NCI-H526 (cell line): ENCODE measurements around the gene ARHGAP40.
A peak's percentile ranks its signal among the peaks of the same experiment; 100 is the strongest.

Experiments
- DNase-seq, 2 experiments: peaks; one replicate each; lab custom pipeline; 2025; lab: John Stamatoyannopoulos, UW

ARHGAP40 gene

DNA sequence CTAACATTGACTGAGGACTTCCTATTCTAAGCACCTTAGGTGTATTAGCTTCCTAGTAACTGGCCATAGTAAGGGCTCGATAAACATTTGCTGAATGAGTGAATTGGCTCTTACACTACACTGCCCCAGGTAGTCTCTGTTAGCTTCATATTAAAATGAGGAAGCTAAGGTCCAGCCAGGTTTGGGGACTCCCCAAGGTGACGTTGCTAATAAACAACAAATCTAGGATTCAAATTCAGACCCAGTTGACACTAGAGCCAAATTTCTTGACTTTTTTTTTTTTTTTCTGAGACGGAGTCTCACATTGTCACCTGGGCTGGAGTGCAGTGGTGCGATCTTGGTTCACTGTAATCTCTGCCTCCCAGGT, 16.2 kb downstream of the ARHGAP40 start:
- no peak for DNase-seq

DNA sequence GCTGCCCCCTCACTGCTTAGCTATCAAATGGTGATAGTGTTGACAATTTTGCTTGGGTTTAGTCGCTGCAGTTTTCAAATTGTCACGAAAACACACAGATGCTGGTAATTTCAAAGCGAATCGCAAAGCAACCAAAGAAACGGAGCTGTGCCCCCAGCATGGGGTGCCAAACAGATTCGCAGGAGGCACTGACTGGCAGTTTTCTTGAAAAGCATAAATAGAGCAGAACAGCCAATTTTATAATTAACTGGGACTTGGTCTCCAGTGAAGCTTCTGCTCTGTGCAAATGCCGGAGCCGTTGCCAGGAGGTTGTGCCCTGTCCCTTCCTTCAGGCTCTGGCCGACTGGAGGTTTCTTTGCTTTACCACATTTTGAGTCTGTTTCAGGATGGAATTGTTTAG, 18.8 kb downstream of the ARHGAP40 start:
- no peak for DNase-seq

DNA sequence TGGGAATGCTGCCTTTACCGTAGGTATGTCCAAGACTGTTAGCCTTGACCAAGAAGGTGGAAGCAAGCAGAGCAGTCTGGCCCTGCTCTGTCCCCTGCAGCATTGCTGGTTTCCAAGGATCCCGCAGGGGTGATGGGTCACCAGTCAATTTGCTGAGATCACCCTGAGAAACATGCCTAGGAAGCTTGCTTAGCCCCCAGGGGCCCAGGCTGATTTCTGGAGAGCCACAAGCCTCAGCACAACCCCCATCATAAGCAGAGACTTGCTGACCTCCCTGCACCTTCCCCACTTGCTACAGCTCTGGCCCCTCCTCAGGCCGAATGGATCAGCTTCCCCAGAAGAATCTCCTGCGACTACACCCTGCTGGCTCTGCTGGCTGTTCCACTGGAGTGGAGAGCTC, 21.5 kb downstream of the ARHGAP40 start:
- DNase-seq, result no peak

DNA sequence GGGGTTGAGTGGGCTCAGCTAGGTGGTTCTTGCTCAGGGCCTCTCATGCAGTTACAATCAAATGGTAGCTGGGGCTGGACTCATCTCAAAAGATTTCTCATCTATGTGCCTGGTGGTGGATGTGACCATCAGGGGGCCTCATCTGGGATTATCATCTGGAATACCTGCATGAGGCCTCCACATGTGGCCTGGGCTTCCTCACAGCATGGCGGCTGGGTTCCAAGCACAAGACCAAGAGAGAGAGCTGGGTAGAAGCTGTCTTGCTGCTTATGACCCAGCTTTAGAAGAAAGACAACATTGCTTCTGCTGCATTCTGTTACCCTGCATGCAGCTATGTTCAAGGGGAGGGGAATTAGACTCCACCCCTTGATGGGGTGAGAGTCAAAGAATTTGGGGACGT, 22.5 kb downstream of the ARHGAP40 start:
- no peak for DNase-seq

DNA sequence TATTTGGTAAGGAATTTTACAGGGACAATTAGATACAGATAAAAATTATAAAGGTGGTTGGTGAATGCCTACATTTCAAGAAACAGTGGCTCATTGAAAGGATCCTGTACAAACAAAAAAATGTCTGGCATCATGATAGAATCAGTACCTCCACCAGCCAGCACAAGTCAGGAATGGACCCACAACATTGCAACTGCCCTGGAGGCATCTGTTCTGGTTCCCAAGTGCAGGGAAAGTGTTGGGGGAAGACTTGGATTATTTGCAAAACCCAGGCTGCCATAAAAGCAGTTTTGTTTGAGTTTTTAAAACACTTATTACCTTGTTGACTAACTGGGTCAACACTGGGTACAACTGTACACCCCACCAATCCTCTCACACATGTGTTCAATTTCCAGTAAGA, 24.3 kb downstream of the ARHGAP40 start:
- no peak for DNase-seq

DNA sequence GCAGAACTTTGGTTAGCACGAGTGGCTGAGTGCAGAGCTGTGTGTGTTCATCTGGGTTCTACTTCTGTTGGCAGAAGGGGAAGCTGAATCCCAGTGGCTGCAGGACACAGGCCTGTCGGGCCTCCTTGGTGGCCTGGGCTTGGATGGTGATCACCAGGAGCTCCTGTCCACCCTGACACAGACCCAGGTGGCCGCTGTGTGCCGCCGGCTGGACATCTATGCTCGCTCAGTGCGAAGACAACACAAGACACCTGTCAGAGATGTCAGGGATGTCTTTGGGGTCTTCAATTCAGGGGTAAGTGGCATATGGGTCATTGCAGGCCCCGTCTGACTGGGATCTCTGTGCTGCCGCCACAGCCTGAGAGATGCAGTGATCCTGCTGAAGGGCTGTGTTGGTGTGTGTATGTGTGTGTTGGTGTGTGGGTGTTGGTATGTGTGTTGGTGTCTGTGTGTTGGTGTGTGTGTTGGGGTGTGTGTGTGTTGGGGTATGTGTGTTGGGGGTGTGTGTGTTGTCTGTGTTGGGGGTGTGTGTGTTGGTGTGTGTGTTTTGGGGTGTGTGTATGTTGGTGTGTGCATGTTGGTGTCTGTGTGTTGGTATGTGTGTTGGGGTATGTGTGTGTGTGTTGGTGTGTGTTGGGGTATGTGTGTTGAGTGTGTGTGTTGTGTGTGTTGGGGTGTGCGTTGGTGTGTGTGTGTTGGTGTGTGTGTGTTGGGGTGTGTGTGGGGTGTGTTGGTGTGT, 25.5 kb downstream of the ARHGAP40 start:
- DNase-seq, result no peak

DNA sequence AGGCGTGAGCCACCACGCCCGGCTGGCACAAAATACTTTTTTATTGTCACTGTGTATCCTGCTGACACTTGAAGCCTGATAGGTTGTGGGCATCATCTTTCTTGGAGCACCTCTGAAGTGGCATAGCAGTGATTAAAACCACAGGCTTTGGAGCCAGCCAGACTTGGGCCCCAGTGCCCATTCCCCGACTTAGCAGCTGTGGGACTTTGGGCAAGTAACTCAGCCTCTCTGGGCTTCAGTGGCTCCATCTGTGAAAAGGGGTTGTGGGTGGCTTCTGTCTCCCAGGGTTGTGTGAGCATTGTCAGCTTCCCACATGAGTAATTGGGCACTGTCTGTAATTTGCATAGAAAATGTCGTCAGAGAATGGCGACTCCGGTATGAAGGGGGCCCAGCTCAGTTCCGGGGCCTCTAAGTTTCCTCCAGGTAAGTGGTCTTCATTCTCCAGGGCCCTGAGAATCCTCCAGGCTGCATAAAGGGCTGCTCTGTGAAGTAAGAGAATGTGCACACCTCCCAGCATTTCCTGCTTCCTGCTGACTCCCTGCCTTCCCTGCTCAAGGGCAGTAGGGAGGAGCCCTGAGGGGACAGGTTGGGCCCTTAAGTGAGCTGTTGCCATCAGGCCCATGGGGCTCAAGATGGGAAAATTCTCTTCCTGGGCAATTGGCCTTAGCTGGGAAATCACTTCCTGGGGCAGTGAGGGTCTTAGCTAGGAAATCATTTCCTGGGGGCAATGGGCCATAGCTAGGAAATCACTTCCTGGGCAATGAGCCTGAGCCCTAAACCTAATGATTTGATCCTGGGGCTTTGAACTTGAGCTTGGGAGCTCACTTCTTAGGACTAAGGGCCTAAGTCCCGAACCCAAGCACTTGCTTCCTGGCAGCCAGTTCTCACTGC, 27.2 kb downstream of the ARHGAP40 start:
- no peak for DNase-seq

DNA sequence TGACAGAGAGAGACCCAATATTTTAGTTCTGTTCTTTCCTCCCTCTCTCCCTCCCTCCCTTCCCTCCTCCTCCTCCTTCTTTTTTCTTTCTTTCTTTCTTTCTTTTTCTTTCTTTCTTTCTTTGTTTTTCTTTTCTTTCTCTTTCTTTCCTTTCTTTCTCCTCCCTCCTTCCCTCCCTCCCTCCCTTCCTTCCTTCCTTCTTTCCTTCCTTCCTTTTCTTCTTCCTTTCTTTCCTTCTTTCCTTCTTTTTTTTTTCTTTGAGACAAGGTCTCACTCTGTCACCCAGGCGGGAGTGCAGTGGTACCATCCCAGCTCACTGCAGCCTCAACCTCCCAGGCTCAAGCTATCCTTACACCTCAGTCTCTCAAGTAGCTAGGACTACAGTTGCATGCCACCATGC, 28.4 kb downstream of the ARHGAP40 start:
- no peak for DNase-seq

DNA sequence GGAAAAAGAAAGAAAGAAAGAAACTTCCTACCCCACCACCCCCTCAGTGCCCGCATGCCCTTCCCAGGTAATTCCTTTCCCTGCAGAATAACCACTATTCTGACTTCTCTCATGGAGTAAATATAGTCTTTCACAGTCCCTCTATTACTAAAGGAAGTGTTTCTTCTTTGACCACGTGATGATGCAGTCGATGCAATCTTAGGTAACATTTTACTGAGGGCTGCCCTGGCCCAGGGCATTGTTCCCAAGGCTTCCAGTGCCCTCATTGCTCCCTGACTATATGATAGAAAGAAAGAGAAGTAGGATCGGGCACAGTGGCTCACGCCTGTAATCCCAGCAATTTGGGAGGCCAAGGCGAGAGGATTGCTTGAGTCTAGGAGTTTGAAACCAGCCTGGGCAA, 29.1 kb downstream of the ARHGAP40 start:
- no peak for DNase-seq

DNA sequence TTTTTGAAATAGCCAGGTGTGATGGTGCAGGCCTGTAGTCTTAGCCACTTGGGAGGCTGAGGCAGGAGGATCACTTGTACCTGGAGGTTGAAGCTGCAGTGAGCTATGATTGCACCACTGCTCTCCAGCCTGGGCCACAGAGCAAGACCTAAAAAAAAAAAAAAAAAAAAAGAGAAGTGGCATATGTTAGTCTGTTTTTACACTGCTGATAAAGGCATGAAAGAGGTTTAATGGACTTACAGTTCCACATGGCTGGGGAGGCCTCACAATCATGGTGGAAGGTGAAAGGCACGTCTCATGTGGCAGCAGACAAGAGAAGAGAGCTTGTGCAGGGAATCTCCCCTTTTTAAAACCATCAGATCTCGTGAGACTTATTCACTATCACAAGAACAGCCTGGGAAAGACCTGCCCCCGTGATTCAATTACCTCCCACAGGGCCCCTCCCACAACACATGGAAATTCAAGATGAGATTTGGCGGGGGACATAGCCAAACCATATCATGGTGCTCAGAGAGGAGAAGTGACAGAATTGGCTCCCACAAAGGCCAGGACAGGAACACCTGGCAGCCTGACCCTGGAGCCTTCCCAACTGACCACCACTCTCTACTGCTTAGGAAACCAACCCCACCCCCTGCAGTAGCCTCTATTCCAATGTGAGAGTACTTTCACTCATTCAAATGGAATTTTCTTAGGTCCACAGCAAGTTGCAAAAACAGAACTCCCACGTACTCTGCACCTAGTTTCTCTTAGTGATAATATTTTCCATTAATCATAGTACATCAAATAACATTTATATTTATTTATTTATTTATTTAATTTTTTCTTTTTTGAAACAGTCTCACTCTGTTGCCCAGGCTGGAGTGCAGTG, 29.8 kb downstream of the ARHGAP40 start:
- no peak for DNase-seq

DNA sequence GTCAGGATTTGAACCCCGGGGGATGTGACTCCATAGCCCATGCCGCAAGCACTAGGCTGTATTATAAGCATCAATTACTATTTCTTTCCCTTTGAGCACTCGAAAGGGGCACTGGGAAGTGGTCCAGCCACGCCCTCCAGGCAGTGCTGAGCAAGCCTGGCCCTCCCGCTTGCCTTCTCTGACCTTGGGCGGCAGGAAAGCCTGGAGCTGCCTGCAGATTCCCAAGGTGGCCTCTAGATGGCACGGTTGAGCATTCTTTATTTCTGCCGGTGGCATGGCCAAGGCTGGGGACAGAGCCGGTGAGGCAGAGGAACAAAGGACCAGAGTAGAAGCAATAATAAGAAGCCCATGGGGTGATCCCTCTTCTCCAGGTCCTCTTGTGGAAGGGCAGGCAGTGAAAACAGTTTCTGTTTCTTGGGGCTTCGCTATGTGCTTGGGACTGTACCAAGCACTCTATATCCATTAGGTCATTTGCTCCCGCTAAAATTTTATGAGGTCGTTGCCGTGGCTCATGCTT, 32.0 kb downstream of the ARHGAP40 start:
- peak; percentile 27 to 84 for DNase-seq

DNA sequence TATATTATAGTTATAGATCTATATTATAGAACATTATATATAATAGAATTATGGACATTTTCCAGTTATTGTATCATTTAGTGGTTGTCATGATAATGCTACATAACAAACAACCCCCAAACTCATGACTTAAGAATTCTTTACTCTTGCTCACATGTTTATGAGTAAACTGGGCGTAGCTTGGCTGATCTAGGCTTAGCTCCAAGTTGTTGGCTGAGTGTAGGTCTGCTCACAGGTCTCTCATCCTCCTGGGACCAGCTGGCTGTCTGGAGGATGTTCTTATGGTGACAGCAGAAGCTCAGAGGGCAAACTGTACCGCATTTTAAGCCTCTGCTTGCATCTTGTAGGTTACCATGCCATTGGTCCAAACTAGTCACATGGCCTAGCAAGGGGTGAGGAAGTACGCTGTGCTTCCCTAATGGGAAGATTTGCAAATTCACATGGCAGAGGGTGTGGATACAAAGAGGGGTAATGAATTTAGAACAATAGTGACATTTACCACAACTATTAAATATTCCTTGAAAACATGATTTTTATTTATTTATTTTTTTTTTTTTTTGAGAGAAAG, 34.2 kb downstream of the ARHGAP40 start:
- DNase-seq, result peak in 1 of 2 experiments; percentile 9

DNA sequence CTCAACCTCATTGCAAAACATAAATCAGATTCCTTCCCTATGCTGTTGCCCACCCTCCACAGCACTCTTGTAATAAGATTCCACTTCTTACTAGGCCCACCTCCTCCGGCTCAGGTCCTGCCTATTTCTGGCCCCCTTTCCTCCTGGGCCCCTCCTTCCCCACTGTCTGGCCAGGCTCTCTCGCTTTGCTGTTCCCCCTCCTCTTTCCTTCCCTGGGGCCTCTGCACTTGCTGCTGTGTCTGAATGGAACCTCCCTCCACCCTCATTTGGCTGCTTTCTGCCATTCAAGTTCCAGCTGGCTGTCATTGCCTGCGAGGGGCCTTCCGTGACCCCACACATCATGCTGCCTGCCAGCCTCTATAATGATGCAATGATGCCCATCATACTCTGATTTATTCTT, 38.9 kb downstream of the ARHGAP40 start:
- DNase-seq, result no peak

DNA sequence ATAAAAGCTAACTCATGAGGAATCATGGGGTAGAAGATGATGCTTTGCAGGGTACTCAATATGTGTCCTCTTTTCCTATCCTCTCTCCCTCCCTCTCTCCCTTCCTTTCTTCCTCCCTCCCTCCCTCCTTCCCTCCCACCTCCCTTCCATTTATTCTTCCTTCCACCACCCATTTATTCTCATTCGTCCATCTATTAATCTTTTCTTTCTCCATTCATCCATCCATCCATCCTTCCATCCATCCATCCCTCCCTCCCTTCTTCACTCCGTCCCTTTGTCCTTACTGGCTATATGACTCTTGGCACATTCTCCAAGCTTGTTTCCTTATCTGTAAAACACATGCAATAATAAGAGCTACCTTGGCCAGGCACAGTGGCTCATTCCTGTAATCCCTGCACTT, 40.9 kb downstream of the ARHGAP40 start:
- DNase-seq, result no peak

DNA sequence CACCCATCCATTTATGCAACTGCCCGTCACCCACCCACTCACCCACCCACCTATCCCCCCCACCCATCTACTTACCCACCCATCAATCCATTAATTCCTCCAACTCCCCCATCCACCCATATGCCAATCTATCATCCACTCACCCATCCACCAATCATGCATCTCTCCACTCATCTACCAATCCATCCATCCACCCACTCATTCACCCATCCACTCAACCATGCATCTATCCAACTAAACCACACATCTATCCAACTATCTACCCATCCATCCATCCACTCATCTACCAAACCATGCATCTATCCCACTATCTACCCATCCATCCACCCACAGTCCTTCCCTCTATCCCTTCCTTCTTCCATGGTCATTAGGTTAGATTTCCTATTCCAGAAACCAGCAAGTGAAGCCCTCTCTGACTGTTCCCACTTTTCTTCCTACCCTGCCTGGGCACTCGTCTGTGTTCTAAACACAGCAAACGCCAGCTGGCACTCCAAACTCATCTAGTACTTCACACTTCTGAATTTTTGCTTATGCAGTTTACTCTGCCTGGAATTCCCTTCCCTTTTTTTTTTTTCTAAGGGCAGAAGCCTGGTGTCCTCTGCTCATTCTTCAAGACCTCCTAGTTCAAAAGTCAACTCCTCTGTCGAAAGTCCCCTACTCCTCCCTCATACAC, 43.1 kb downstream of the ARHGAP40 start:
- DNase-seq, result no peak

DNA sequence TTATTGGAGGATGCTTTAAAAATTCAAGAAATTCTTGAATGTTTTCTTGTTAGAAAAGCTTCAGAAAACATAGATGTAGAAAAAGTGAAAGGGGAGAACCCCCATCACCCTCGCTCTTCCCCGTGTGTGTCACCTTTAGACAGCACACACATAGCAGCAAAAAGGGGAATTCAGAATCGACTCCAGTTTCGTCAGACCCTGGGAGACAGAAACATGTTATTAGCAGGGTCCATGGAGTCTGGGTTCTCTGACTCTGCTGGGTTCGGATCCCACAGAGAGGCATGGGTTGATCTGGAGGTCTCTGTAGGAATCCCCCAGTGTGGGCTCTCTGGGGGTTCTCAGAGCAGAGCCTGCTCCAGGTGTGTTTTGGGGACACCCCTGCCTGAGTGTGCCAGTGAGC, 43.7 kb downstream of the ARHGAP40 start:
- DNase-seq, result no peak

DNA sequence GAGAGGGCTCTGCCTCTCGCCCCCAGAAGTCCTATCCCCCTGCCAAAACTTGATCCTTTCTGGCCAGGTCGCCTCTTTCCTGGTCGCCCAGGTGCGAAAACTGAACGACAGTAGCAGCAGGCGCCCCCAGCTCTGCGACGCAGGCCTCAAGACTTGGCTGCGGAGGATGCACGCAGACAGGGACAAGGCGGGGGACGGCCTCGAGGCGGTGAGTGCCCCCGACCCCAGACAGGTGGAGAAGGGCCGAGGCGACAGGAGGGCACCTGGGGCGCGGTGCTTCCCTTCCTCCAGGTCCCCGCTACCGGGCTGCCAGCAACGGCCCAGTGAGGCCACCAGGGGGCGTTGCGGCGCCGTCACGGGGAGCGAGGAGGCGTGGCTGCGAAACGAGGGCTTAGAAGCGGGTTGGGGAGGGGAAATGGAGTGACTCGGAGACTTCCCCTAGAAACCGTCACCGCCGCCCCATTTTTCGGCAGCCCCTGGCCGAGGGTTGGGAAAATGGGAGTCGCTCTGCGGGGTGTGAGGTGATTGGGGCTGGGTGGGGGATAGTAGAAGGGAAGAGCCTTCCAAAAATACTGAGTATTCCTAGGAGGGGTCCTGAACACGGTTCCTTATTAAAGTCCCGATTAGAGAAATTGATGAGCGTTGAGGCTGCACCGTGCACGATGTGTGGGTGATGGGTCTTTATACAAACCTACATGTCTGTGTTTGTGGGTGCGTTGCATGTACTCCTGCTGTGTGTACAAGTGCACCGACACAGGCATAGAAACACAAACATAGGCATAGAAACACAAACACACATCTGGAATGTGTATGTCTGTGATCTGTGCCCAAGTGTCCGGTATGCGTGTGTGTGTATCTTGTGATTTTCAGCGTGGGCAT, 44.6 kb downstream of the ARHGAP40 start:
- peak; percentile 25 to 86 for DNase-seq

DNA sequence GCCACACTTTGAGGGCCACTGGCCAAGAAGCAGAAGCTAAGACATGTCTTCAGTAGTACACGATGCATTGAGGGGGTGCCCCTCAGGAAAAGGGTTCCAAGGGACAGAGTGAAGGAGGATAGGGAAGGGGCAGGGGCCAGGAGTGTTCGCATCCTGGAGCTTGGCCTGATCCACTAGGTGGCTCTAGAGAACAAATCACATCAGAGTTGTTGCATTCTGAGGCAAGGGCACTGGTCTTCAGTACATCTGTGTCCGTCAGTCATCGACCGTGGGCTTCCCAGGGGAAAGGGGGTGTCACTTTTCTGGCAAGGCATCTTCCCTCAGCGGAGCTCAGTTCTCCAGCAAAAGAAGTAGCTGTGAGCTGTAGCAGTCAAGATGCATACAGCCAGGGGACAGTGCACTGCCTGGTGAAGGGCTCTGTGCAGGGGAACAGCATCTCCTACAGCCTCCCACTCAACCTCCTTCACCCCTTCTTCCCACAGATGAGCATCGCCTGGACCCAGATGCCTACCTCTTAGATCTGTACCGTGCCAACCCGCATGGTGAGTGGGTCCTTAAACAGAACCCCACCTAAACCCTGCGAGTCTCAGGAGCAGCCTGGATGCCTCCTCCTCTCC, 47.8 kb downstream of the ARHGAP40 start:
- DNase-seq, result peak; percentile 27 to 72

DNA sequence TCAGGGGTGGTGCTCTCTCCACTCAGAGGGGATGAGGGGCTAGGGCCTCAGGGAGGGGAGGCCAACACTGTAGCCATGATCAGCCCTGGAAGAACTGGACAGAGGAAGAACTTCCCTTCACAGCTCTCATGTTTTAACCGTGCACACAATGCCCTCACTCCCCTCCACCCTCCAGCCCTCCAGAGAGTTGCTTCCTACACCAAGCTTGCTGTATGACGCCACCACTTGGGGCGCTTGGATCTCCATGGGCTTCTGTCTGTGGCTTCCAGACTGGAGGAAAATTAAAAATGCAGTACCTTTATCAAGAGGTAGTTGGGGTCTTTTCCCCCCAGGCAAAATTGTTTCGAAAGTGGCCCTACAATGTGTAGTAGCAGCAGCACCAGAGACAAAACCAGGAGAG, 48.4 kb downstream of the ARHGAP40 start:
- peak in 1 of 2 experiments; percentile 9 for DNase-seq

DNA sequence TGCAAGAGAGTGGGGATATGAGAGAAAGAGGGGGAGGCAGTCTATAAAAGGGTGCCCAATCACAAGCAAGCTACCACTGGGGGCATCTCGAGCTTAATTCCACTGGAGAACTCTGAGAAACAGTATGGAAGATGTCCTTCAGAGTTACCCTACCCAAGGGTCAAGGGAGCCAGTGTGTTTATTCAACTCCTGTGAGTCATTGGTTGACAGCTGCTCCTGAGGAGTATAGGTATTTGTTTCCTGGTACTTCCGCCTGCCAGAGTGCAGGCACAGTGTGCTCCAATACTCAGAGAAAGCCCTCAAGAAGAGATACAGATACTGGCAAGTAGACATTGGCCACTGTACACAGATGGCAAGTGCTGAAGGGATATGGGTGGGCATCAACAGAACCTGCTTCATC, 49.5 kb downstream of the ARHGAP40 start:
- no peak for DNase-seq
